Melanocyte of skin (primary cell): ENCODE data around the gene PORCN. TPM values are rescaled to one million over a fixed set of nuclear protein-coding genes. Genes with fewer than 3 reads are reported as not detected.

Experiments
- total RNA-seq, 2 donors: library from RNA; depleted of rRNA; stranded (reverse); fragments of >200 nt; gene quantifications; 2 replicates each; pipeline ENCODE4 v1.2.3, GENCODE V29; 2012

Gene PORCN
- total RNA-seq = 1 to 10 TPM; 6.5 to 7.7 TPM

GRCh38 chrX:48508400-48509244, at the start of gene PORCN:
Gene PORCN (plus strand): TSS chrX:48508992. CDS start chrX:48509821, 829 bp downstream.

GRCh38 chrX:48470110-48470832, 38.5 kb upstream of the PORCN start, which contains the start of gene SLC38A5:
Gene SLC38A5 (minus strand): TSS chrX:48470260. CDS start chrX:48467924, 2,336 bp downstream.

GRCh38 chrX:48475774-48476577, 32.8 kb upstream of the PORCN start, which contains the start of gene FTSJ1:
Gene FTSJ1 (plus strand): TSS chrX:48476199. CDS start chrX:48478048, 1,849 bp downstream.

GRCh38 chrX:48521353-48522243, 12.8 kb downstream of the PORCN start, which contains the start of gene EBP:
Gene EBP (plus strand): TSS chrX:48521808. CDS start chrX:48523772, 1,964 bp downstream.

GRCh38 chrX:48539345-48540027, 30.7 kb downstream of the PORCN start, which contains the start of gene TBC1D25:
Gene TBC1D25 (plus strand): TSS chrX:48539714. CDS start chrX:48539798, 84 bp downstream.

Other genes starting within 250 kb of the PORCN start
- not detected for gene SSX3, start 152.3 kb upstream of the PORCN start, total RNA-seq
- under 1 TPM in 1 of 2 donors, not detected in 1; under 0.01 TPM for gene SSX4, start 125.5 kb upstream of the PORCN start, total RNA-seq
- gene SSX4B, start 97.0 kb upstream of the PORCN start, total RNA-seq = under 1 TPM in 1 of 2 donors, not detected in 1; under 0.01 TPM
- under 1 TPM; 0.34 to 0.67 TPM for gene SLC38A5, start 38.7 kb upstream of the PORCN start, total RNA-seq
- 10 to 100 TPM; 39.2 to 49.6 TPM for gene FTSJ1, start 32.8 kb upstream of the PORCN start, total RNA-seq
- 100 to 1,000 TPM; 131 to 232 TPM for gene EBP, start 12.8 kb downstream of the PORCN start, total RNA-seq
- gene TBC1D25, start 30.7 kb downstream of the PORCN start, total RNA-seq = 1 to 10 TPM; 4.3 to 8.3 TPM
- 100 to 1,000 TPM; 120 to 136 TPM for gene RBM3, start 65.5 kb downstream of the PORCN start, total RNA-seq
- 10 to 100 TPM; 52.6 to 69.9 TPM for gene WDR13, start 88.5 kb downstream of the PORCN start, total RNA-seq
- gene WAS, start 174.8 kb downstream of the PORCN start, total RNA-seq = under 1 TPM in 1 of 2 donors, not detected in 1; 0.33 TPM
- gene SUV39H1, start 187.7 kb downstream of the PORCN start, total RNA-seq = 10 to 100 TPM in 1 of 2 donors, 1 to 10 TPM in 1; 8.3 to 13.3 TPM